Measurements from ENCODE around the gene ROGDI. TPM values are rescaled to one million over a fixed set of nuclear protein-coding genes. Genes with fewer than 3 reads are reported as not detected.
A peak's percentile ranks its signal among the peaks of the same experiment; 100 is the strongest.

Gene ROGDI
- total and polyA plus RNA-seq, 4 donors = 14.0 to 28.1 (median 17.4) TPM

DNA sequence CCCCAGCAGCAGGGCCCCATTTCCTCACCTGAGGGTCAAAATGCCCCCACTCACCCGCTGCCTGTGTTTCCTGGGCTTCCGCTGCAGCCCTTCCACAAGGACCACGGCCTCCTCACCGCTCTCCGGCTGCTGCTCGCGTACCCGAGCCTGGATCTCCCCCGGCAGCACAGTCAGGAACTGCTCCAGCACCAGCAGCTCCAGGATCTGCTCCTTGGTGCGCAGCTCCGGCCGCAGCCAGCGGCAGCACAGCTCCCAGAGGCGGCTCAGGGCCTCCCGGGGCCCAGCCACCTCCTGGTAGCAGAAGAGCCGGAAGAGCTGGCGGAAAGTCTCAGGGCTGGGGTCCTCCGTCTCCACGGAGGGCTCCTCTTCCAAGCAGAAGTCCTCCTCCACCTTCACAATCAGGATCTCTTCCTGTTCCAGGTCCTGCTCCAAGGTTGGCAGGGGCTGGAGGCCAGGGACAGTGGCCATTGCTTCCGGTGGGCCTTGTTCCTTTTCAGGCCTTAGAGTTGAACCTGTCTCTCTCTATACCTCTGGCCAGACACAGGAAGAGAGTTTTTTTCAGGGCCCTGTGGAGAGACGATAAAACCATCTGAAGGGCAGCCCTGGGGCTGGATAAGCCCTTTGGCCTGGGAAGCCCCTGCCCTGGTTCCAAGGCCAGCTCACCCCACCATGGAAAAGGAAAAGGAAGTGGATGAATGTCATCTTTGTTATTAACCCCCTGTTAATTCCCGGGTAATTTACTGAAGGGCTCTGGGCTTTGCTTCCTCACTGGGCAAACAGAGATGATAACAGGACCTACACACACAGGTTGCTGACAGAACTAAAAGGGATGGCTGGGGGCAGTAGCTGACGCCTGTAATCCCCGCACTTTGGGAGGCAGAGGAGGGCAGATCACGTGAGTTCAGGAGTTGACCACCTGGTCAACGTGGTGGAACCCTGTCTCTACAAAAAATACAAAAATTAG, 36.6 kb downstream of the ROGDI start:
- Histone ChIP-seq H3K27me3 (ENCODE audit: control insufficient read depth in 4 of 4, insufficient read depth in 4 of 4, low read length in 3 of 4) (no peaks in the 10 kb centered on the region), H3K9ac (ENCODE audit: low read depth in 1 of 2, low read length in 2 of 2) (peak overlapping the region; percentile 32 to 90), H3K4me1 (ENCODE audit: control insufficient read depth in 4 of 4, insufficient read depth in 4 of 4, low read length in 3 of 4) (peaks cover 3 to 30% (median 28%) of the 10 kb centered on the region in 4 donors), H3K36me3 (ENCODE audit: control insufficient read depth in 4 of 4, insufficient read depth in 3 of 4, low read depth in 1 of 4, low read length in 3 of 4) (peaks cover 1 to 27% (median 15%) of the 10 kb centered on the region in 4 donors), H3K4me3 (ENCODE audit: low read depth in 1 of 3, low read length in 3 of 3) (peak overlapping the region; percentile 55 to 98 (median 91)), H3K27ac (ENCODE audit: low read depth in 1 of 2, low read length in 2 of 2) (peak overlapping the region; percentile 60 to 71), H3K9me3 (ENCODE audit: control insufficient read depth in 4 of 4, low read length in 3 of 4) (no peaks in the 10 kb centered on the region)
- 69% methylated on average over 26 of the region's 26 CpGs for WGBS
- no peak for DNase-seq (ENCODE audit: low spot score)
- TF ChIP-seq FOXA2 (IDR thresholded peaks at IDR 0.05) (no peak), EGR1 (IDR thresholded peaks at IDR 0.05; ENCODE audit: low read depth in 2 of 2) (no peak), HNF4G (IDR thresholded peaks at IDR 0.05) (no peak), RAD21 (IDR thresholded peaks at IDR 0.05) (no peak), NR2F2 (IDR thresholded peaks at IDR 0.05) (peak; percentile 24), TAF1 (conservative IDR thresholded peaks at IDR 0.05) (no peak)
- TF ChIP-seq, protein P1, sequence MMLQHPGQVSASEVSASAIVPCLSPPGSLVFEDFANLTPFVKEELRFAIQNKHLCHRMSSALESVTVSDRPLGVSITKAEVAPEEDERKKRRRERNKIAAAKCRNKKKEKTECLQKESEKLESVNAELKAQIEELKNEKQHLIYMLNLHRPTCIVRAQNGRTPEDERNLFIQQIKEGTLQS (IDR thresholded peaks at IDR 0.05) = no peak

DNA sequence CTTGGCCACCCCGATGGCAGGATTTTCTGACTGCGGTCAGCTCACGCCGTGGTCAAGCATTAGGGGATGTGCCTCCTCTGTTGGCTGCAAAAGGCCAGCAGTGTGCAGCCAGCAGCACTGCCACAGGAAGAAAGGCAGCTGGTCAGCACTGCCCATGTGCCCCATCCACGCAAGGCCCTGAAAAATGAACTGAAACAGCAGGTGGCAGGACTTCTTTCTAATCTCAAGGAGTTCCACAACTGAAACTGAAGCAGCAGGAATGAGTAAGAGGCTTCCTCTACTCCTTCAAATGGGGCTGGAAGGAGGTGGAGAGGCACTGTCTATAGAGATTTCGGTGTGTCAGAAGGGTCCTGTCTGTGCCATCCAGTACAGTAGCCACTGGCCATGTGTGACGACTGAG, 38.6 kb downstream of the ROGDI start:
- H3K4me3 ChIP-seq (ENCODE audit: low read depth in 1 of 3, low read length in 3 of 3) = no peak overlapping the region
- H3K27me3 ChIP-seq (ENCODE audit: control insufficient read depth in 4 of 4, insufficient read depth in 4 of 4, low read length in 3 of 4) = no peaks in the 10 kb centered on the region
- no peak for DNase-seq (ENCODE audit: low spot score)
- peaks cover 6 to 44% (median 24%) of the 10 kb centered on the region in 4 donors for H3K36me3 ChIP-seq (ENCODE audit: control insufficient read depth in 4 of 4, insufficient read depth in 3 of 4, low read depth in 1 of 4, low read length in 3 of 4)
- H3K9ac ChIP-seq (ENCODE audit: low read depth in 1 of 2, low read length in 2 of 2) = no peak overlapping the region
- WGBS = 94% methylated on average over 7 of the region's 7 CpGs
- H3K27ac ChIP-seq (ENCODE audit: low read depth in 1 of 2, low read length in 2 of 2) = no peak overlapping the region
- TF ChIP-seq, protein P2, sequence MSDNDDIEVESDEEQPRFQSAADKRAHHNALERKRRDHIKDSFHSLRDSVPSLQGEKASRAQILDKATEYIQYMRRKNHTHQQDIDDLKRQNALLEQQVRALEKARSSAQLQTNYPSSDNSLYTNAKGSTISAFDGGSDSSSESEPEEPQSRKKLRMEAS (IDR thresholded peaks at IDR 0.05) = no peak
- TF ChIP-seq, protein P3, sequence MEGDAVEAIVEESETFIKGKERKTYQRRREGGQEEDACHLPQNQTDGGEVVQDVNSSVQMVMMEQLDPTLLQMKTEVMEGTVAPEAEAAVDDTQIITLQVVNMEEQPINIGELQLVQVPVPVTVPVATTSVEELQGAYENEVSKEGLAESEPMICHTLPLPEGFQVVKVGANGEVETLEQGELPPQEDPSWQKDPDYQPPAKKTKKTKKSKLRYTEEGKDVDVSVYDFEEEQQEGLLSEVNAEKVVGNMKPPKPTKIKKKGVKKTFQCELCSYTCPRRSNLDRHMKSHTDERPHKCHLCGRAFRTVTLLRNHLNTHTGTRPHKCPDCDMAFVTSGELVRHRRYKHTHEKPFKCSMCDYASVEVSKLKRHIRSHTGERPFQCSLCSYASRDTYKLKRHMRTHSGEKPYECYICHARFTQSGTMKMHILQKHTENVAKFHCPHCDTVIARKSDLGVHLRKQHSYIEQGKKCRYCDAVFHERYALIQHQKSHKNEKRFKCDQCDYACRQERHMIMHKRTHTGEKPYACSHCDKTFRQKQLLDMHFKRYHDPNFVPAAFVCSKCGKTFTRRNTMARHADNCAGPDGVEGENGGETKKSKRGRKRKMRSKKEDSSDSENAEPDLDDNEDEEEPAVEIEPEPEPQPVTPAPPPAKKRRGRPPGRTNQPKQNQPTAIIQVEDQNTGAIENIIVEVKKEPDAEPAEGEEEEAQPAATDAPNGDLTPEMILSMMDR (IDR thresholded peaks at IDR 0.05; ENCODE audit: low read depth, low read length, missing input control) = no peak
- no peak for TF ChIP-seq JUND (IDR thresholded peaks at IDR 0.05)
- TF ChIP-seq, protein P1 (IDR thresholded peaks at IDR 0.05) = no peak
- no peak for TF ChIP-seq FOXA2 (IDR thresholded peaks at IDR 0.05)
- TF ChIP-seq, protein P4, sequence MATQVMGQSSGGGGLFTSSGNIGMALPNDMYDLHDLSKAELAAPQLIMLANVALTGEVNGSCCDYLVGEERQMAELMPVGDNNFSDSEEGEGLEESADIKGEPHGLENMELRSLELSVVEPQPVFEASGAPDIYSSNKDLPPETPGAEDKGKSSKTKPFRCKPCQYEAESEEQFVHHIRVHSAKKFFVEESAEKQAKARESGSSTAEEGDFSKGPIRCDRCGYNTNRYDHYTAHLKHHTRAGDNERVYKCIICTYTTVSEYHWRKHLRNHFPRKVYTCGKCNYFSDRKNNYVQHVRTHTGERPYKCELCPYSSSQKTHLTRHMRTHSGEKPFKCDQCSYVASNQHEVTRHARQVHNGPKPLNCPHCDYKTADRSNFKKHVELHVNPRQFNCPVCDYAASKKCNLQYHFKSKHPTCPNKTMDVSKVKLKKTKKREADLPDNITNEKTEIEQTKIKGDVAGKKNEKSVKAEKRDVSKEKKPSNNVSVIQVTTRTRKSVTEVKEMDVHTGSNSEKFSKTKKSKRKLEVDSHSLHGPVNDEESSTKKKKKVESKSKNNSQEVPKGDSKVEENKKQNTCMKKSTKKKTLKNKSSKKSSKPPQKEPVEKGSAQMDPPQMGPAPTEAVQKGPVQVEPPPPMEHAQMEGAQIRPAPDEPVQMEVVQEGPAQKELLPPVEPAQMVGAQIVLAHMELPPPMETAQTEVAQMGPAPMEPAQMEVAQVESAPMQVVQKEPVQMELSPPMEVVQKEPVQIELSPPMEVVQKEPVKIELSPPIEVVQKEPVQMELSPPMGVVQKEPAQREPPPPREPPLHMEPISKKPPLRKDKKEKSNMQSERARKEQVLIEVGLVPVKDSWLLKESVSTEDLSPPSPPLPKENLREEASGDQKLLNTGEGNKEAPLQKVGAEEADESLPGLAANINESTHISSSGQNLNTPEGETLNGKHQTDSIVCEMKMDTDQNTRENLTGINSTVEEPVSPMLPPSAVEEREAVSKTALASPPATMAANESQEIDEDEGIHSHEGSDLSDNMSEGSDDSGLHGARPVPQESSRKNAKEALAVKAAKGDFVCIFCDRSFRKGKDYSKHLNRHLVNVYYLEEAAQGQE (IDR thresholded peaks at IDR 0.05) = no peak
- no peak for TF ChIP-seq HNF4G (IDR thresholded peaks at IDR 0.05)
- no peak for TF ChIP-seq GABPA (IDR thresholded peaks at IDR 0.05 in 1 of 2, conservative IDR thresholded peaks at IDR 0.05 in 1 of 2)
- TF ChIP-seq EGR1 (IDR thresholded peaks at IDR 0.05; ENCODE audit: low read depth in 2 of 2) = no peak
- TF ChIP-seq NR2F2 (IDR thresholded peaks at IDR 0.05) = no peak
- TF ChIP-seq HNF4A (conservative IDR thresholded peaks at IDR 0.05) = no peak
- no peak for TF ChIP-seq RAD21 (IDR thresholded peaks at IDR 0.05)
- no peak for TF ChIP-seq TAF1 (conservative IDR thresholded peaks at IDR 0.05)
- TF ChIP-seq YY1 (IDR thresholded peaks at IDR 0.05) = no peak
- TF ChIP-seq, protein P5, sequence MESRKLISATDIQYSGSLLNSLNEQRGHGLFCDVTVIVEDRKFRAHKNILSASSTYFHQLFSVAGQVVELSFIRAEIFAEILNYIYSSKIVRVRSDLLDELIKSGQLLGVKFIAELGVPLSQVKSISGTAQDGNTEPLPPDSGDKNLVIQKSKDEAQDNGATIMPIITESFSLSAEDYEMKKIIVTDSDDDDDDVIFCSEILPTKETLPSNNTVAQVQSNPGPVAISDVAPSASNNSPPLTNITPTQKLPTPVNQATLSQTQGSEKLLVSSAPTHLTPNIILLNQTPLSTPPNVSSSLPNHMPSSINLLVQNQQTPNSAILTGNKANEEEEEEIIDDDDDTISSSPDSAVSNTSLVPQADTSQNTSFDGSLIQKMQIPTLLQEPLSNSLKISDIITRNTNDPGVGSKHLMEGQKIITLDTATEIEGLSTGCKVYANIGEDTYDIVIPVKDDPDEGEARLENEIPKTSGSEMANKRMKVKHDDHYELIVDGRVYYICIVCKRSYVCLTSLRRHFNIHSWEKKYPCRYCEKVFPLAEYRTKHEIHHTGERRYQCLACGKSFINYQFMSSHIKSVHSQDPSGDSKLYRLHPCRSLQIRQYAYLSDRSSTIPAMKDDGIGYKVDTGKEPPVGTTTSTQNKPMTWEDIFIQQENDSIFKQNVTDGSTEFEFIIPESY (IDR thresholded peaks at IDR 0.05) = no peak
- TF ChIP-seq RXRA (IDR thresholded peaks at IDR 0.05) = no peak
- H3K4me1 ChIP-seq (ENCODE audit: control insufficient read depth in 4 of 4, insufficient read depth in 4 of 4, low read length in 3 of 4) = peaks cover 3 to 24% (median 22%) of the 10 kb centered on the region in 4 donors
- no peaks in the 10 kb centered on the region for H3K9me3 ChIP-seq (ENCODE audit: control insufficient read depth in 4 of 4, low read length in 3 of 4)

Data from liver (tissue), 9 donors.